Cardiac fibroblast (primary cell): ENCODE measurements around the gene LTBP4.
A peak's percentile ranks its signal among the peaks of the same experiment; 100 is the strongest.

Source experiments
- DNase-seq, 2 donors: peaks; one replicate each; pipeline versions ENCODE4 v3.0.0 to v3.0.0-alpha.2; 2010; ENCODE audit warnings: low read depth in 2 of 2
- H3K4me3 ChIP-seq, 2 donors: replicated peaks in 1 of 2; 1 replicate in 1 of 2; 2 replicates in 1 of 2; pipeline ENCODE4 v1.5.1; 2011; ENCODE audit warnings: low read depth in 2 of 2, low read length in 2 of 2, mild to moderate bottlenecking in 2 of 2, moderate library complexity in 1 of 2
- TF ChIP-seq, protein P1 (sequence below): IDR thresholded peaks from one replicate; pipeline ENCODE4 v1.5.1; 2011; ENCODE audit warnings: low read depth, mild to moderate bottlenecking, low read length, inconsistent platforms

Gene LTBP4

DNA sequence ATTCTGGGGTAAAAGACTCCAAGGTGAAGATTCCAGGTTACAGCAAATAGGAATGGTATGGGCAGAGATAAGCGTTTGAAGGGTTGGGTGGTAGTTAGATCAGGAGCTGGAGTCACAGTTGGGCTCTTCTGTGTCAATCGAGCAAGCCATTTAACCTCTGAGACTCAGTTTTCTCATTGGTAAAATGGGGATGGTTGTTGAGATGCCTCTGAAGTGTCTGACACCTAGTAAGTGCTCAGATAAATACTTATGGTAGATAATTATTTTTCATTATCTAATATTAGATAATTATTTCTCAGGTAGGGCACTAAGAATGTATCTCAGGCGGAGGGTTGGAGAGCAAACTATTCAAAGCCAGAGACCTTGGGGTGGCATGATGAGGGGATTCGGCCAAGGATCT is 7.8 kb downstream of the LTBP4 start:
- TF ChIP-seq, protein P1, sequence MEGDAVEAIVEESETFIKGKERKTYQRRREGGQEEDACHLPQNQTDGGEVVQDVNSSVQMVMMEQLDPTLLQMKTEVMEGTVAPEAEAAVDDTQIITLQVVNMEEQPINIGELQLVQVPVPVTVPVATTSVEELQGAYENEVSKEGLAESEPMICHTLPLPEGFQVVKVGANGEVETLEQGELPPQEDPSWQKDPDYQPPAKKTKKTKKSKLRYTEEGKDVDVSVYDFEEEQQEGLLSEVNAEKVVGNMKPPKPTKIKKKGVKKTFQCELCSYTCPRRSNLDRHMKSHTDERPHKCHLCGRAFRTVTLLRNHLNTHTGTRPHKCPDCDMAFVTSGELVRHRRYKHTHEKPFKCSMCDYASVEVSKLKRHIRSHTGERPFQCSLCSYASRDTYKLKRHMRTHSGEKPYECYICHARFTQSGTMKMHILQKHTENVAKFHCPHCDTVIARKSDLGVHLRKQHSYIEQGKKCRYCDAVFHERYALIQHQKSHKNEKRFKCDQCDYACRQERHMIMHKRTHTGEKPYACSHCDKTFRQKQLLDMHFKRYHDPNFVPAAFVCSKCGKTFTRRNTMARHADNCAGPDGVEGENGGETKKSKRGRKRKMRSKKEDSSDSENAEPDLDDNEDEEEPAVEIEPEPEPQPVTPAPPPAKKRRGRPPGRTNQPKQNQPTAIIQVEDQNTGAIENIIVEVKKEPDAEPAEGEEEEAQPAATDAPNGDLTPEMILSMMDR = no peak
- no peak for DNase-seq
- no peak overlapping the region for H3K4me3 ChIP-seq

DNA sequence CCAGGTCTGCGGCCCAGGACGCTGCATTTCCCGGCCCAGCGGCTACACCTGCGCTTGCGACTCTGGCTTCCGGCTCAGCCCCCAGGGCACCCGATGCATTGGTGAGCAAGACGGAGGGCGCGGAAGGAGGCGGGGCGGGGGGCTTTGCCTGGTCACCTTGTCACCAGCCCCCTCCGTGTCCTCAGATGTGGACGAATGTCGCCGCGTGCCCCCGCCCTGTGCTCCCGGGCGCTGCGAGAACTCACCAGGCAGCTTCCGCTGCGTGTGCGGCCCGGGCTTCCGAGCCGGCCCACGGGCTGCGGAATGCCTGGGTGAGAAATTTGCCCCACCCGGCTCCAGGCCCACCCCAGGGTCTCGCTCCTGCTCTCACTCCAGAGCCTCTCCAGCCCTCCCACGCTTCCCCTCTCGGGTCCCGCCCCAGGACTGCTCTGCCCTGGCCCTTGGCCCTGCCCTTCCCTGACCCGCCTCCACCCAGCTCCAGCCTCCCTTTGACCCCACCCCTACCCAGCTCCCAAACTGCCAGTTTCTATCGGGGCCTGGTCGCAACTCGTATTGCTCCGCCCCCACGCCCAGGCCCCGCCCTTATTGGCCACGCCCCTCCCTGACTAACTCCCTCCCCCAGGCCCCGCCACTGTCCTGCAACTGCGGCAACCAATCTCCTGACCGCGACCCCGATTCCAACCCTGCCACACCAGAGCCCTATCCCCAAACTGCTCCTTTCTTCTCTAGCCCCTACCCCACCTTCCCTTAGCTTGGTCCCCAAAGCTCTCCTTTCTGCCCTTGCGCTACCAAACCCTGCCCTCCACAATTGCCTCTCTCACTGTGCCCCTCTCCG is 8.6 kb downstream of the LTBP4 start:
- peak overlapping the region; percentile 19 to 38 for H3K4me3 ChIP-seq
- TF ChIP-seq, protein P1 = no peak

DNA sequence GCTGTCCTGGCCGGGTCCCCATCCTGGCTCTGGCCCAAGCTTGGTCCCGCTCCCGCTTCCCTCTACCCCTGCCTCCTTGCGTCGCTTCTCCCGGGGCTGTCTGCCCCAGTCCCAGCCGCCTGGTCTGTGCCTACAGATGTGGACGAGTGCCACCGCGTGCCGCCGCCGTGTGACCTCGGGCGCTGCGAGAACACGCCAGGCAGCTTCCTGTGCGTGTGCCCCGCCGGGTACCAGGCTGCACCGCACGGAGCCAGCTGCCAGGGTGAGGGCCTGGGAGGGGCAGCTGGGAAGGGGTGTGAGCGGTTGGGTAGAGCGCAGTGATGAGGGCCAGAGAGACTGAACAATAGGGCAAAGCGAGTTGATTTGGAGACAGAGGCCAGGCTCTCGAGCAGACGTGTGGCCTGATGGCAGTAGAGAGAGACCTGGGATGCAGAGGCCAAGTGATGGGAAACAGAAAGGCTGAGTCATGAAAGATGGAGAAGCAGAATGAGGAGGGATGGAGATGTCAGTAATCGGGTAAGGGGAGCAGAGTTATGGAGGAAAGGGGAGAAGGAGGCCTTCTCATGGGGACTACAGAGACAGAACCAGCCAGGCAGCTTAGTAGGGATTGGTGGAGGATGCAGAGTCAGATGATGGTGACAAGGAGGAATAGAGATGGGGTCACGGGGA is 9.4 kb downstream of the LTBP4 start:
- TF ChIP-seq, protein P1 = no peak
- H3K4me3 ChIP-seq = no peak overlapping the region
- DNase-seq = no peak

More for the DNA sequence above, 8.6 kb downstream of the LTBP4 start:
- peak; percentile 67 to 79 for DNase-seq

DNA sequence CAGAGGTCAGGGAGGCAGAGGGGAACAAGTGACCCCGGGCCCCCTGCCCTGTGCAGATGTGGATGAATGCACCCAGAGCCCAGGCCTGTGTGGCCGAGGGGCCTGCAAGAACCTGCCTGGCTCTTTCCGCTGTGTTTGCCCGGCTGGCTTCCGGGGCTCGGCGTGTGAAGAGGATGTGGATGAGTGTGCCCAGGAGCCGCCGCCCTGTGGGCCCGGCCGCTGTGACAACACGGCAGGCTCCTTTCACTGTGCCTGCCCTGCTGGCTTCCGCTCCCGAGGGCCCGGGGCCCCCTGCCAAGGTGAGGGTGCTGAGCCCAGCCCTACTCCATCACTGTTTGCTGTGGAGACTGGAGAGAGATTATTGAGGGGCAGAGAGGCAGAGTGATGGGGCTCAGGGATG is 9.9 kb downstream of the LTBP4 start:
- TF ChIP-seq, protein P1 = no peak
- no peak for DNase-seq
- no peak overlapping the region for H3K4me3 ChIP-seq

DNA sequence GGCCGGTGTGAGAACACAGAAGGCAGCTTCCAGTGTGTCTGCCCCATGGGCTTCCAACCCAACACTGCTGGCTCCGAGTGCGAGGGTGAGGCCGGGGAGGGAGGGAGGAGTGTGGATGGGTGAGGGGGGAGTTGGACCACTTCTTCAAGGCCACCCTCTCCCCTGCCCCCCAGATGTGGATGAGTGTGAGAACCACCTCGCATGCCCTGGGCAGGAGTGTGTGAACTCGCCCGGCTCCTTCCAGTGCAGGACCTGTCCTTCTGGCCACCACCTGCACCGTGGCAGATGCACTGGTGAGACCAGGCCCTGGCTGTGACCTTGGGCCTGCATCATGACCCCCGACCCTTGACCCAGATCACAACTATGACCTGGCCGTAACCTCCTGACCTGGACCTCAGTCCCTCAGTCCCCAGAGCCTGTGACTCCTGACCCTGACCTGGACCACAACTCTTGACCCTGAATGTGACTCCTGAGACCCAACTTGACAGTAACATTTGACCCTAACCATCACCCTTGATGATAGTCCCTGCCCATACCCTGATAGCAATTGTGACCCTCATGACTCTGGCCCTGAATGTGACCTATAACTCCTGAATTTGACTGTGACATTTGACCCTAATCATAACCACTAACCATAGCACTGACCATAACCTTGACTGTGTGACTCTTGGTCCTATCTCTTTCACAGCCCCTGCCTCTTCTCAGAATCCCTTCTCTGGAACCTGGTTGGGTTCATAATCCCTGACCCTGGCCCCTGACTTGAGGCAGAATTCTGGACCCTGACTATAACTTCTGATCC is 10.9 kb downstream of the LTBP4 start:
- TF ChIP-seq, protein P1 = no peak
- no peak for DNase-seq
- H3K4me3 ChIP-seq = no peak overlapping the region

DNA sequence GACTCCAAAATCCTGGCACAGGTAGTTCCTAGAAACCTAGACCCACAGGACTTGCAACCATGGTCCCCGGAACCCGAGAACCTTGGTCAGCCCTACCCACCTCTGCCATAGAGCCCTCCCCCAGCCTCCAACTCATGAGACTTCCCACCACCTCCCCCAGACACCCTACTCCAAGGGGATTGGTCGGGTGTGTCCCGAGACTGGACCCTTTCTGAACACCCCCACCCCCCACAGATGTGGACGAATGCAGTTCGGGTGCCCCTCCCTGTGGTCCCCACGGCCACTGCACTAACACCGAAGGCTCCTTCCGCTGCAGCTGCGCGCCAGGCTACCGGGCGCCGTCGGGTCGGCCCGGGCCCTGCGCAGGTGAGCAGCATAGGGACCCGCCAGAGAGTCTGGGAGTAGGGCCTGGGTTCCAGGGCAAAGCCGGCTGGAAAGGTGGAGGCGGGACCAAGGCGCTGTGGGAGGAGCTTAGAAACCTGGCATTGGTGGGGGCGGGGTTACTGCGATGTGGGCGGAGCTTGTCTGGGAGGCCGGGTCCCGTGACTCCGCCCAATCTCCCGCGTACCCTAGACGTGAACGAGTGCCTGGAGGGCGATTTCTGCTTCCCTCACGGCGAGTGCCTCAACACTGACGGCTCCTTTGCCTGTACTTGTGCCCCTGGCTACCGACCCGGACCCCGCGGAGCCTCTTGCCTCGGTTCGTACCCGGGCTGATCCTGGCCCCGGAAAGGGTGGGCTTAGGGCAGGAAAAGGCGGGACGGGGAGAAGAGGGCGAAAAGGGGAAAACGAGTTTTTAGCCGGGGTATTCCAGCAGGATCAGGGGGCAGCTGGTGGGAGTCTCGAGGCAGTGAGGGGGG is 11.9 kb downstream of the LTBP4 start:
- TF ChIP-seq, protein P1 = no peak
- DNase-seq = no peak
- peak overlapping the region in 1 of 2 donors; percentile 86 for H3K4me3 ChIP-seq
